Heart right ventricle (tissue), 16 donors: ENCODE results near the gene AMPH. TPM values are rescaled to one million over a fixed set of nuclear protein-coding genes. Genes with fewer than 3 reads are reported as not detected.

Experiments used
- ATAC-seq, 8 donors: fragments of 200-7000 bp; cut with Tn5 transposase; one replicate each; pipeline ENCODE4 v1.9.1; 2020; ENCODE audit warnings: mild to moderate bottlenecking in 8 of 8, moderate library complexity in 8 of 8, moderate number of reproducible peaks in 1 of 8
- DNase-seq, 2 donors: peaks; one replicate each; pipeline ENCODE4 v3.0.0-alpha.2; 2020
- H3K27ac ChIP-seq, 10 donors: fragments of 200-600 bp; sonication (generic) in 2 of 10; one replicate each; pipeline versions ENCODE4 v1.5.0 to v1.8.0; 2020 to 2022; ENCODE audit warnings: mild to moderate bottlenecking in 3 of 10
- H3K27me3 ChIP-seq, 7 donors: fragments of 200-600 bp; one replicate each; pipeline ENCODE4 v1.8.0; 2021 to 2022; ENCODE audit warnings: mild to moderate bottlenecking in 2 of 7
- H3K36me3 ChIP-seq, 9 donors: fragments of 200-600 bp; sonication (generic) in 1 of 9; one replicate each; pipeline versions ENCODE4 v1.5.0 to v1.8.0; 2020 to 2022; ENCODE audit warnings: mild to moderate bottlenecking in 2 of 9
- H3K4me1 ChIP-seq, 9 donors: fragments of 200-600 bp; sonication (generic) in 1 of 9; one replicate each; pipeline versions ENCODE4 v1.5.0 to v1.8.0; 2020 to 2022; ENCODE audit warnings: mild to moderate bottlenecking in 4 of 9
- H3K4me3 ChIP-seq, 10 donors: fragments of 200-600 bp; sonication (generic) in 2 of 10; one replicate each; pipeline versions ENCODE4 v1.5.0 to v1.8.0; 2020 to 2022; ENCODE audit warnings: mild to moderate bottlenecking in 7 of 10, moderate library complexity in 2 of 10
- H3K9me3 ChIP-seq, 11 donors: fragments of 200-600 bp in 10 of 11; sonication (generic) in 2 of 11; one replicate each; pipeline versions ENCODE4 v1.5.0 to v1.8.0; 2013 to 2022; ENCODE audit warnings: mild to moderate bottlenecking in 2 of 11, control low read depth in 1 of 11, moderate library complexity in 1 of 11
- CTCF ChIP-seq, 9 donors: fragments of 200-600 bp; sonication (generic) in 2 of 9; IDR thresholded peaks; one replicate each; pipeline versions ENCODE4 v1.5.0 to v1.8.0; 2021 to 2022; ENCODE audit warnings: antibody characterized with exemption in 9 of 9, mild to moderate bottlenecking in 5 of 9, moderate library complexity in 1 of 9
- WGBS, 2 donors: extraction: QIAGEN DNeasy Blood & Tissue Kit; methylation state at CpG; one replicate each; pipeline ENCODE4 v1.1.7; 2013; ENCODE audit warnings: inconsistent platforms in 1 of 2; 5-methylcytosine and 5-hydroxymethylcytosine counted together
- intact Hi-C, 10 donors: fragments of 100-400 bp; cut with DNase I; formaldehyde crosslinking; loops; one replicate each; pipeline versions ENCODE4 v1.11.1 to v1.14.2; 2022
- polyA plus RNA-seq, 2 donors: library from polyadenylated mRNA; stranded (reverse); fragments of 200-250 nt; gene quantifications; one replicate each; pipeline ENCODE4 v1.2.3, GENCODE V29; 2013
- total RNA-seq, 10 donors: library from RNA; stranded (reverse); fragmentation: NEBNext Ultra II Directional in 3 of 10; extraction: Animal tissue kit (Norgen Biotek cat#: 25700) in 3 of 10; gene quantifications; one replicate each; pipeline versions ENCODE4 v1.2.1 to v1.2.4, GENCODE V29; 2021 to 2023
- donor health status: Arrhythmogenic right ventricular cardiomyopathy.
- donor health status: ischemic (EF 13 %, LVEDD 7.1; RV severe dilation, severe dysfunction).
- donor health status: healthy with polysubstance abuse.
- donor health status: DM: no; HTN: yes; CAD: no.
- donor health status: DM: no; HTN: no; CAD: no.
- donor health status: ischemic (EF 25% LVEDD 6.9; RV normal size, moderate dysfunction).
- donor health status: ischemic (EF 25% LVEDD 5.7; RV mildly dilated, moderate dysfunction).
- donor health status: healthy.
- donor health status: DM: yes; HTN: yes; CAD: no.
- donor health status: Ischemic cardiomyopathy.
- donor health status: ischemic (EF 35%, LVEDD 5.7; RV mildly dilated, moderate dysfunction).
- donor health status: nonischemic (EF 11% LVEDD 7.7; RV severe dilation, severe dysfunction).
- donor health status: DM: yes; HTN: yes; CAD: no.
- donor health status: PGD.
- donor health status: ischemic (EF 29% LVEDD 5.4; RV normal size, mild dysfunction).
- donor health status: nonischemic (EF 23%, LVEDD 6.1; RV moderate dilation, normal function).

Gene AMPH
- total and polyA plus RNA-seq, 12 donors = 0.95 to 3.5 (median 2.3) TPM

DNA sequence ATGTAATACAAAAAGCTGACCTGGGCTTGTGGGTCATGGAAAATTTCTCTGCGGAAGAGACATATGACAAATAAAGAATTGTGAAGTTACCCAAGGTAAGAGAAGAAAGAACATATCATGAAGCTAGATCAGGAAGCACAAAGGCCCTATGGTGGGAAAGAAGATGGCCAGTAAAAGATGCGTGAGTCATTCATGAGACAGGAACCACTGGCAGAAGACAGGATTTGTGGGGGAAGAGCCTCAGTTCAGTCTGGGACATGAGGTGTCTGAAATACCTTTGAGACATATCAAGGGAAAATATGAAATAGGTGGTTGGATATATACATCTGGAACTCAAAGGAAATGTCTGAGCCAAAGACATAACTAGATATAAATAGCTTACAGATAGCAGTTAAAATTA lies 27.7 kb upstream of the AMPH start:
- Histone ChIP-seq H3K4me3 (no peak overlapping the region), H3K27me3 (peaks cover 0 to 5% (median 0%) of the 10 kb centered on the region in 7 donors), H3K9me3 (no peaks in the 10 kb centered on the region), H3K4me1 (peaks cover 0 to 32% (median 0%) of the 10 kb centered on the region in 9 donors), H3K36me3 (no peaks in the 10 kb centered on the region), H3K27ac (no peak overlapping the region)
- WGBS, 2 donors = 89 to 94% methylated on average over 2 of the region's 2 CpGs
- ATAC-seq (no peak), DNase-seq (no peak)
- intact Hi-C loops = loop anchor here in 4 of 10 donors (5.0 to 10.0 kb wide), 4 partner anchors 204 to 262 kb away; no protein-coding TSS in a partner anchor
- TF ChIP-seq CTCF (IDR thresholded peaks at IDR 0.05) = no peak

- H3K4me3 ChIP-seq = no peak overlapping the region
- peaks cover 0 to 2% (median 0%) of the 10 kb centered on the region in 7 donors for H3K27me3 ChIP-seq
- DNase-seq = no peak
- H3K9me3 ChIP-seq = no peaks in the 10 kb centered on the region
- intact Hi-C loops = loop anchor here in 4 of 10 donors (5.0 to 10.0 kb wide), 4 partner anchors 202 to 260 kb away; no protein-coding TSS in a partner anchor
- H3K27ac ChIP-seq = peak overlapping the region in 1 of 10 donors; percentile 37
- no peak for TF ChIP-seq CTCF (IDR thresholded peaks at IDR 0.05)
- peak in 1 of 8 donors; percentile 50 for ATAC-seq
- no peaks in the 10 kb centered on the region for H3K36me3 ChIP-seq
- 50 to 73% methylated on average over 1 of the region's 1 CpG for WGBS, 2 donors
- peaks cover 0 to 32% (median 0%) of the 10 kb centered on the region in 9 donors for H3K4me1 ChIP-seq
Observed at GRCh38 chr7:38656968-38657367, 25.8 kb upstream of the AMPH start.

GRCh38 chr7:38655833-38656774 lies 24.9 kb upstream of the AMPH start:
- ATAC-seq (peak in 4 of 8 donors; percentile 38 to 87 (median 50)), DNase-seq (peak in 1 of 2 donors; percentile 15)
- Histone ChIP-seq H3K36me3 (no peaks in the 10 kb centered on the region), H3K27me3 (no peaks in the 10 kb centered on the region), H3K4me3 (no peak overlapping the region), H3K27ac (peak overlapping the region in 1 of 10 donors; percentile 37), H3K4me1 (peaks cover 0 to 32% (median 0%) of the 10 kb centered on the region in 9 donors), H3K9me3 (peaks cover 0 to under 1% (median 0%) of the 10 kb centered on the region in 11 donors)
- no peak for TF ChIP-seq CTCF (IDR thresholded peaks at IDR 0.05)
- 83 to 86% methylated on average over 34 to 35 of the region's 35 CpGs for WGBS, 2 donors
- intact Hi-C loops = loop anchor here in 4 of 10 donors (5.0 to 10.0 kb wide), 4 partner anchors 201 to 259 kb away; no protein-coding TSS in a partner anchor

GRCh38 chr7:38637957-38638356 lies 6.8 kb upstream of the AMPH start:
- H3K36me3 ChIP-seq = no peaks in the 10 kb centered on the region
- peaks cover 0 to 4% (median 0%) of the 10 kb centered on the region in 7 donors for H3K27me3 ChIP-seq
- no peaks in the 10 kb centered on the region for H3K4me1 ChIP-seq
- H3K27ac ChIP-seq = no peak overlapping the region
- TF ChIP-seq CTCF (IDR thresholded peaks at IDR 0.05) = no peak
- 83 to 87% methylated on average over 6 of the region's 6 CpGs for WGBS, 2 donors
- no peak overlapping the region for H3K4me3 ChIP-seq
- intact Hi-C loops = no loop called here
- H3K9me3 ChIP-seq = peaks cover 0 to 9% (median 0%) of the 10 kb centered on the region in 11 donors
- DNase-seq = no peak
- ATAC-seq = no peak
